ENCODE results near the gene KLF15.

KLF15 gene

DNA sequence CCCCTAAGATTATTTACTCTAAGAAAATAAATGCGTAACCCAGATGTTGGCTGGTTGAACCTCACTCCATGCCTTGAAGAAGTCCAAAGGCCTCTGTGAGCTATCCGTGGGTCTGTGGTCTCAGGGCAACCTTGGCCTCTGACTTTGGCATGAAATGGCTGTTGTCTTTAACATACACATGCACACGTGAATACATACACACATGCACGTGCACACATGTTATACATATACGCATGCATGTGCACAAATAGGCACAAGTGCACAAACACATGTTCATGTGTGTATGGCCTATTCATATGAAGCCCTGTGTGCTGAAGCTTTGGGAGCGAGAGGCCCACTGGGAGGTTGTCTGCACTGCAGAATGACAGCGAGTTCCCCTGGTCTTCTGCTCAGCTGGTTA, 50.8 kb downstream of the KLF15 start:
- DNase-seq (ENCODE audit: low read depth): no peak

DNA sequence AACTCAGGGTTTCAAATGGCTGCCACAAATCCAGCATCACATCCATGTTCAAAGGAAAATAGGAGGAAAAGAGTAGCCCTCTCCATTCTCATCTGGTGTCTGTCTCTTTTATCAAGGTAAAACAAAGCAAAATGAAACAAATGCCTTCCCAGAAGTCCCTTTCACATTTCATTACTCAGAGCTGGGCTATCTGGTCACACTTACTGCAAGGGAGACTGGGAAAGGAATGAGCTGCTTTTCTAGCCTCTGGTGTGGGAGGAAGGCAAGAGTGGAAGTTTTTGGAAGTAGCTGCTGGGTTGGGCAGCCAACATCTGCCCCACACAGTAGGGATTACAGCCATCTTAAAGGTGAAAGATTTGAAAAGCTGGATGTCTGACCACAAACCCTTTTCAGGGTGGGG, 51.8 kb downstream of the KLF15 start:
- no peak for DNase-seq (ENCODE audit: low read depth)

DNA sequence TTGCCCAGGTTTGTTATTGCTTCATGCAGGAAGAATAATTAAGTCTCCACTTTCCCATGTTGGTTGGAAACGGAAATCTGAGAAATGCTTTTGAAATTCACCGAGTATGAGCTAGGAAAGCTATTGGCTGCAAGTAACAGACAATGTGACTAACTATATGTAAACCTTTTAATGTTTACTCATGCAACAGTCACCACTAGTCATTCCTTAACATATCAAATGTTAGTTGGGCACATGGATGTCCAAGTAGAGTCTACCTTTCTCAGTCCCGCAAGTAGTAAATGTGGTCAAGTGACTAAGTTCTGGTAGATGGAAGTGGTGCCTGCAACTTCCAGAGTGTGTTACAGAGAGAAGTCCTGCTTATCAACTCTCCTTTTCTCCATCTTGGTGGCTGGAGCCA, 52.5 kb downstream of the KLF15 start:
- DNase-seq (ENCODE audit: low read depth): no peak

DNA sequence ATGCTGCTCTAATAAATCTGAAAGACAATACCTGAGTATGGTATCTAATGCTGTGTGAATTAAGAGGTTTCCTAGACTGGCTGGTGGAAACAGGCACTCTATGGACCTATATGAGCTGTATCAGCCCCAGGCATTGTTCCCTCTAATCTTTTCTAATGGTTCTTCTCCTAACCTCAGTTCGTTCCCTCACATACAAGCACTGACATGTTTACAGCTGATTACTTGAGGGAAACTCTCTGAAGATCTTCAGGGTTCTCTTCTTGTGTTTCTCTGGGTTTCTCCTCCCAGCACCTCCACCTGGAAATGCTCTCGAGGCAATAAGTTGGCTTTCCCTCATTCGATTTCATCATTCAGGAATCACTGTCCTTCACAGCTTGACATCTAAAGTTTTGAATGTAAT, 52.9 kb downstream of the KLF15 start:
- no peak for DNase-seq (ENCODE audit: low read depth)

DNA sequence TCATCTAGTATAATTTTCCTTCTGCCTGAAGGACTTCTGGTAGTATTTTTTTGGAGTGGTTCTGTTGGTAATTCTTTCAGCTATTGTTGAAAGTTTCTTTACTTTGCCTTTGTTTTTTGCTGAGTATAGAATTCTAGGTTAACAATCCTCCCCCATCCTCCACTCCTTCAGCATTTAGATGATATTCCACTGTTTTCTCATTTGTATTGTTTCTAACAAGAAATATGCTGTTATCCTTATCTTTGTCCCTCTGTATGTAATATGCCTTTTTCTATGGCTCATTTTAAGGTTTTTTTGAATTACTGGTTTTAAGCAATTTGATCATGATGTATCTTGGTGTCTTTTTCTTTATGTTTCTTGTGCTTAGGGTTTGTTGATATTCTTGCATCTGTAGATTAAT, 53.9 kb downstream of the KLF15 start:
- no peak for DNase-seq (ENCODE audit: low read depth)

DNA sequence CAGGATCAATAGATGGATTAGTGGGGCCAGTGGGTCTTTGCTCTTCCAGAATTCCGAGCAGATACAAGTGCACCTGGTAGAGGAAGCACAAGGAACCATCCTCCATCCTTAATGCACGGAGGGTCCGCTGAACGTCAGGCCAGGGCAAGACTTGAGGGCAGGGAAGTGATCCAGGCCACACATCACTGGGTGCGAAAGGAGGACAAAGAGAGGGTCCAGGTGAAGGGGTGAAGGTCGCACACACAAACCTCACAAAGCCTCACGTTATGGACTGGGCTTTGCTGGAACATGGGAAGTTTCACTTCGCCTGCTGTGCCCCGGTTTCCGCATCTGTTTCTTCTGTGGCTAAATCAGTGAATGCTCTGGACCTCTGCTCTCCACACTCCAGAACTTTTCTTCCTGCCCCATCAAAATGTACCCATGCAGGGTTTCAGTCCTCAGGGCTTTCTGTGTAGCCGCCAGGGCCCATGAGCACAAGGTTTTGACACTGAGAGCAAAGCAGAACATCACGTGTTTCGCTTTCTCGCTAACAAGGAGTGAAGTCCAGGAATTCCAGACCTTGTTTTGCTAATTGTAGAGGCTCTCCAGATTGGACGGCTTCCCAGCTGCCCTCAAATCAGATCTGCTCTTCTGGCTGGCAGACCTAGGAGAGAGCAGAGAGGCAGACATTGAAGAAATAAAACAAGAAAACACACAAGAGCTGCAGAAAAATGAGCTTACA, 56.3 kb downstream of the KLF15 start:
- DNase-seq (ENCODE audit: low read depth): no peak

DNA sequence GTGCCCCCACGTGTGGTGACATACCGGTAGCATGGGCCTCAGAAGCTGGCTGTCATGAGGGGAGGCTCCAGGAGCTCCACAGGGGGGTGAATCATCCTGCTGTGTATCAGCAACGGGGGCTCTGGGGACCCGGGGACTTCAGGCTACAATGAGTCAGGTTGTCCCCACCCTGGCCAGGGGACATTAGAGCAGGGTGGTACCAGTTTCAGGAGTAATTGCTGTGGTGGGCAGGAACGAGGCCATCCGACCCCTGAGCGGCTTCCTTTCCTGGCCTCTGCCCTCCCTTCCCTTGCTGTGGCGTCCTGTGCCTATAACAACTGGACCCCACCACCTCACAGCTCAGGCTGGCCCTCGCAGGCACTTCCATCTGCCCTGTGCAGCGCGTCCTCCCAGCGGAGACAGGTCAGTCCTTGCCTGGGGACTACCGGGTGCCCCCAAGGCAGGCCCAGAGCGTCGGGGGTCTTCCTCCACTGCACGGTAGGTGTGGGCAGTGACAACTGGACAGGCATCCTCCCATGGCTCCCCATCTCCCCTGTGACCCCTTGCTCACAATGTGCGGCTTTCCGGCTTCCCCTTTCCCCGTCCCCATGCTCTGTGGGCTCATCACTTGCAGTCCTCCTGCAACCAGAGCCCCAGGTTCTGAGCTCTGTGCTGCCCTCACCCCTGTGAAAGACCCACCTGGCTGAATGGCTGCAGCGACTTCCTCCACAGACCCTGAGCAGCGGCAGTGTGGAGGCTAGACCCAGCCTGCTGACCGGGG, 57.0 kb downstream of the KLF15 start:
- no peak for DNase-seq (ENCODE audit: low read depth)

DNA sequence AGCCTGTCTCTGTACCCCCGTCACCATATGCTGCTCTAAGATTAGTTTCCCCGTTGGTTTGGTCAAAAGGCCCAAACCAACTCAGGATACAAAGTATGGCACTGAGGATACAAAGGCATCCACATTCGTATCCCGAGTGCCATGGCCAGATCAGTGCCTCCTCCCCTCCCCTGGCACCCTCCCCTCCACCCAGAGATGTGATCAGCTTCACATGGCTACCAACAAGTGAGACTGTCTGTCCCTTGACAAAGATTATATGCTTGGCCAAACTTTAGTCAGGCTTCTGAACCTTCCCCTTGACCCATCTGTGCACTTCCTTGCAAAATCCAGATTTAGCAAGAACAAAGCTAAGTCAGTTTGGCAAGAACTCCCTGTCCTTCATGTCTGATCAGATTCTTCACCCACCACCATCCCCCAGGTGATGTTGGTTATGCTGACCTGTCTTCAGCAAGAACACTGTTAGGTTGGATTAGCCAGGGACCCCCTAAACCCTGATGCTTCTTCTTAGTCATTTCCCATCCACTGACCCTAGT, 61.7 kb downstream of the KLF15 start:
- no peak for DNase-seq (ENCODE audit: low read depth)

DNA sequence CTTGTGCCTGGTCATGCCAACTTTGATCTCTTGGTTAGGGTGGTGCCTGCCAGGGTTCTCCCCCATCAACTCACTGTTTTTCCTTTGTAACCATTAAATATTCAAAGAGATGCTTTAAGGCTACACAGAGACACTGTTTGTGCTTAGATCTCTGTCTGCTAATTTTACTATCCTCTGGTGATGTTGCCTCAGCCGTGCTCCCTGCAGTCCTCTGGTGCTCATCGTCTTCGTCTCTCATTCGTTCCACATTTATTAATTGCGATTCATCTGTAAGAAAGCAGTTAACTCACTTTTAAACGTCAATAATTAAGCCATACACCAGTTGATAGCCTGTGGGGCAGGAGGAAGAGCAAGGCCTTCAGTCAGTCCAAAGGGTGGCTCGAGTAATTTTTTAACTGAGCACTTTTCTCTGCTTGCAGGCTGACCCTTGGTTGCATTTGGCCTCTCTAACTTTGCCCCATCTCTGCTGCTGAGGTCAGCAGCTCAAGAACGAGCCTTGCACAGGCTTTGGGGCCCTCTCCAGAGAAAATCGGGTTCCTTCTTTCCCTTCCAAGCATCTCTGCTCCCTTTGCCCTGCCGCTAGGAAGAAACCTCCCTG, 62.9 kb downstream of the KLF15 start:
- DNase-seq (ENCODE audit: low read depth): no peak

DNA sequence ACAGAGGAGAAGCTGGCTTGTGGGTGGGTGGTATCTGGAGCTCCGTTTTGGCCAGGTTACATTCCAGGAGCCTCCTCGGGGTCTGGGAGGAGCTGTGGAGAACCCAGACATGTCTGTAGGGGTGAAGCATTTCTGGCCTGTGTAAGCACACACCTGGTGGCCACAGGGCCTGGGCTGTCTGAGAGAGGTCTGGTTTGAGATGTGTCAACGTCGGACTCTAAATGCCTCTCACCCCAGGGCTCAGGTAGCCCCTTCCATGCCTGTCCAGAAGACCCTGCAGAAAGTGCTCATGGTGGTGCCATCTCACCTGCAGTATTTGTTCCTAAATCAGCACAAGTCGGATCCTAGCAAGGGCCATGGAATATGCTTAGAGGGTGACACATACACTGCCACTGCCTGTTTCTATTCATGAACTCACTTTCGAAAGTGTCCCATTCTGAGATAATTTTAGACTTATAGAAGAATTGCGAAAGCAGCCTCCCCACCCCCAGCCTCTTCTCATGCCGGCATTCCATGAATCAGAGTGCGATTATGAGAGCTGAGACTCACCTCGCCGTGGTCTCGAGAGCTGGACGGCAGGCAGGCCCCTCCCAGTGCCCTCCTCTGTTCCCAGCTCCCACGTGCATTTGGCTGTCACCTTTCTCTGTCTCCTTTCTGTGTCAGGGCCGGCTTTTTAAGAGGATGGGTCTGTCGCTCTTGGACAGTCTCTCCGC, 63.7 kb downstream of the KLF15 start:
- no peak for DNase-seq (ENCODE audit: low read depth)
